Measurements from ENCODE around the gene ALDH1A2.
A peak's percentile ranks its signal among the peaks of the same experiment; 100 is the strongest.
"Not testable (repeated sequence)": the region's sequence is repeated elsewhere in the genome, so short reads cannot be mapped to it uniquely, and the experiment has no call there.

ALDH1A2 gene

GRCh38 chr15:58086491-58086890 is 21.0 kb upstream of the ALDH1A2 start:
- DNase-seq, result no peak
- Histone ChIP-seq H3K4me3 (ENCODE audit: low read depth, low read length) (no peak overlapping the region), H3K4me1 (no peaks in the 10 kb centered on the region), H3K27me3 (no peaks in the 10 kb centered on the region), H3K9me3 (no peaks in the 10 kb centered on the region), H3K36me3 (no peaks in the 10 kb centered on the region)
- no peak for TF ChIP-seq CTCF (IDR thresholded peaks at IDR 0.05; ENCODE audit: low read depth, low read length)

- TF ChIP-seq CTCF (IDR thresholded peaks at IDR 0.05; ENCODE audit: low read depth, low read length), result no peak
- no peaks in the 10 kb centered on the region for H3K27me3 ChIP-seq
- no peaks in the 10 kb centered on the region for H3K9me3 ChIP-seq
These were observed 18.0 kb upstream of the ALDH1A2 start for GRCh38 chr15:58083526-58083925.

GRCh38 chr15:58081891-58082290 is 16.4 kb upstream of the ALDH1A2 start:
- Histone ChIP-seq H3K4me3 (ENCODE audit: low read depth, low read length) (no peak overlapping the region), H3K9me3 (no peaks in the 10 kb centered on the region), H3K27me3 (no peaks in the 10 kb centered on the region), H3K36me3 (no peaks in the 10 kb centered on the region), H3K4me1 (peaks cover 14% of the 10 kb centered on the region)
- no peak for DNase-seq
- no peak for TF ChIP-seq CTCF (IDR thresholded peaks at IDR 0.05; ENCODE audit: low read depth, low read length)

More at GRCh38 chr15:58083526-58083925, 18.0 kb upstream of the ALDH1A2 start:
- DNase-seq, result no peak
- Histone ChIP-seq H3K4me1 (peaks cover 4% of the 10 kb centered on the region), H3K36me3 (no peaks in the 10 kb centered on the region), H3K4me3 (ENCODE audit: low read depth, low read length) (no peak overlapping the region)

GRCh38 chr15:58081456-58081855 is 15.9 kb upstream of the ALDH1A2 start:
- H3K4me3 ChIP-seq (ENCODE audit: low read depth, low read length), result no peak overlapping the region
- DNase-seq, result no peak
- no peak for TF ChIP-seq CTCF (IDR thresholded peaks at IDR 0.05; ENCODE audit: low read depth, low read length)
- no peaks in the 10 kb centered on the region for H3K27me3 ChIP-seq
- no peaks in the 10 kb centered on the region for H3K36me3 ChIP-seq
- peaks cover 14% of the 10 kb centered on the region for H3K4me1 ChIP-seq
- no peaks in the 10 kb centered on the region for H3K9me3 ChIP-seq

- not testable (repeated sequence) for H3K27me3 ChIP-seq; DNase-seq; H3K9me3 ChIP-seq; H3K4me3 ChIP-seq (ENCODE audit: low read depth, low read length); H3K36me3 ChIP-seq
- peaks cover 14% of the 10 kb centered on the region for H3K4me1 ChIP-seq
These were observed 15.4 kb upstream of the ALDH1A2 start for GRCh38 chr15:58080959-58081358.

GRCh38 chr15:58080398-58080797 is 14.9 kb upstream of the ALDH1A2 start:
- TF ChIP-seq CTCF (IDR thresholded peaks at IDR 0.05; ENCODE audit: low read depth, low read length), result no peak
- no peaks in the 10 kb centered on the region for H3K36me3 ChIP-seq
- no peaks in the 10 kb centered on the region for H3K27me3 ChIP-seq
- no peak overlapping the region for H3K4me3 ChIP-seq (ENCODE audit: low read depth, low read length)
- DNase-seq, result no peak
- H3K9me3 ChIP-seq, result no peaks in the 10 kb centered on the region
- peaks cover 14% of the 10 kb centered on the region for H3K4me1 ChIP-seq

GRCh38 chr15:58078591-58078990 is 13.1 kb upstream of the ALDH1A2 start:
- H3K27me3 ChIP-seq, result no peaks in the 10 kb centered on the region
- DNase-seq, result peak; percentile 42
- peaks cover 14% of the 10 kb centered on the region for H3K4me1 ChIP-seq
- no peaks in the 10 kb centered on the region for H3K9me3 ChIP-seq
- no peak for TF ChIP-seq CTCF (IDR thresholded peaks at IDR 0.05; ENCODE audit: low read depth, low read length)
- H3K36me3 ChIP-seq, result no peaks in the 10 kb centered on the region
- no peak overlapping the region for H3K4me3 ChIP-seq (ENCODE audit: low read depth, low read length)
